Fibroblast of skin of right quadriceps (primary cell): ENCODE measurements around the gene CLNK.
A peak's percentile ranks its signal among the peaks of the same experiment; 100 is the strongest.
"Not testable (repeated sequence)": the region's sequence is repeated elsewhere in the genome, so short reads cannot be mapped to it uniquely, and the experiment has no call there.

Source experiments
- DNase-seq: peaks from one replicate; pipeline ENCODE4 v3.0.0-alpha.2; 2013

CLNK gene

DNA sequence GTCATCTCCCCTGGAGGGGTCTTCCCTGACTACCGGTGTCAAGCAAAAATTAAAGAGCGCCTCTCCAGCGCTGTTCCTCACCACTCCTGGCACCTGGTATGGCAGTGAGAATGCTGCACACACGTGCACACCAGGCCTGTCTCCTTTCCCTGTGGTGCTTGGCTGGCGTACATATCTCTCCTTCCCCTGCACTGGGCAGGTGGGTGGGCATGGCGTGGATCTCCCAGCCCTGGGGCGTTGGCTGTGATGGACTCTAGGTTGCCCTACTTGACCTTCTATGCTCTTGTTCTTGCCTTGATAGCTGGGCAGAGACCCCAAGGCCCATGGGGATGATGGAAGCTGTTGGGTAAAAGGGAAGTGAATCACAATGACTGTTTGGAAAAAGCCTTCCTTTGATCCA lies 109.2 kb downstream of the CLNK start:
- no peak for DNase-seq

DNA sequence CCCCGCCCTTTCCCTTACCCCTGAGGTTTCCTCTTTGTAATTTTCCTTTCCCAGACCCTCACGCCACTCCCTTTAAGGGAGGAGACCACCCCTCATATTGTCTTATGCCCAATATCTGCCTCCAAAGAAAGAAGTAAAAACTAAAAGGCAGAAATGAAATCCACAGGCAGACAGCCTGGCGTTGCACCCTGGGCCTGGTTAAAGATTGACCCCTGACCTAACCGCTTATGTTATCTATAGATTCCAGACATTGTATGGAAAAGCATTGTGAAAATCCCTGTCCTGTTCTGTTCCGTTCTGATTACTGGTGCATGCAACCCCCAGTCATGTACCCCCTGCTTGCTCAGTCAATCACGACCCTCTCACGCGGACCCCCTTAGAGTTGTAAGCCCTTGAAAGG lies 110.0 kb downstream of the CLNK start:
- DNase-seq = not testable (repeated sequence)

DNA sequence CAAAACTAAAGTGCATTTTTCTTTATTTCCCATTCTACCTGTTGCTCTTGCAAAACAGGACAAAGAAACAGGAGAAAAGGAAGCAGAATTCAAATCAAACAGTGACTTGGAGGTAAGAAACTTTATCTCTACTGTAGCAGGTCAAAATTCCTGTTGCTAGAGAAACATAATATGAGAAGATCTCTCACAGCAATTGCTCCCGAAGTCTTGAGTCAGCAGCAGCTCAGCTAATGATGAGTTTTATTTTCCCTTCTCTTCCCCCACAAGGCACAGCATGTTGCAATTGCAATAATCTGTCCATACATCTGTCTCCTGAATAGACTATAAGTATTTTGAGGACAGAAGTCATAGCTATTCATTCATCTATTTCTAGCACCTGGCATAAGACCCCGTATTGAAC lies 112.7 kb downstream of the CLNK start:
- no peak for DNase-seq

DNA sequence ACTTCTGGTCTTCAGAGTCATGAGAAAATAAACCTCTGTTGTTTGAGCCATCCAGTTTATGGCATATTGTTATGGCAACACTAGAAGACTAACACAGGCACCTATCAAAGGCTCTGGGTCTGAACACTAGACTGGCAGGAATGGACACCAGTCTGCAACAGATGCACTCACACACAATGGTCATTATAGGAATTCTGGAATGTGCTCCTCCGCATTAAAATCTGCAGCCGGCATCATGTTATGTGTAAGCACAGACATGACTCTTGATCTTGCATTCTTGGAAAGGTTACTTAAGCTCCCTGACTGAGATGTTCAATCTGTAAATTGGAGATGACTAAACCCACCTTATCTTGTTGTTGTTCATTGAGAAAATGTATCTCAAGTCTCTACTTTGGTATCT lies 115.1 kb downstream of the CLNK start:
- DNase-seq = no peak

DNA sequence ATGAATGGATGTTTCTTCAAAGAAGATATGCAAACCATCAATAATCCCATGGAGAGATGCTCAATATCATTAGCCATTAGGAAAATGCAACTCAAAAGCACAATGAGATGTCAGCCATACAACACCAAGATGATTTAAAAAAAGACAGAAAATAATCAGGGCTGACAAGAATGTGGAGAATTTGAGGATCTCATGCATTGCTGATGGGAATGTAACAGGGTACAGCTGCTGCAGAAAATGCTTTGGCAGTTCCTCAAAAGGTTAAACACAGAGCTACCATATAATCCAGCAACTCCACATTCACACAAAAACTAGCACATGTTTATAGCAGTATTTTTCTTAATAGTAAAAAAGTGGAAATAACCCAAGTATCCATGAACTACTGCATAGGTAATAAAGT lies 116.8 kb downstream of the CLNK start:
- no peak for DNase-seq

DNA sequence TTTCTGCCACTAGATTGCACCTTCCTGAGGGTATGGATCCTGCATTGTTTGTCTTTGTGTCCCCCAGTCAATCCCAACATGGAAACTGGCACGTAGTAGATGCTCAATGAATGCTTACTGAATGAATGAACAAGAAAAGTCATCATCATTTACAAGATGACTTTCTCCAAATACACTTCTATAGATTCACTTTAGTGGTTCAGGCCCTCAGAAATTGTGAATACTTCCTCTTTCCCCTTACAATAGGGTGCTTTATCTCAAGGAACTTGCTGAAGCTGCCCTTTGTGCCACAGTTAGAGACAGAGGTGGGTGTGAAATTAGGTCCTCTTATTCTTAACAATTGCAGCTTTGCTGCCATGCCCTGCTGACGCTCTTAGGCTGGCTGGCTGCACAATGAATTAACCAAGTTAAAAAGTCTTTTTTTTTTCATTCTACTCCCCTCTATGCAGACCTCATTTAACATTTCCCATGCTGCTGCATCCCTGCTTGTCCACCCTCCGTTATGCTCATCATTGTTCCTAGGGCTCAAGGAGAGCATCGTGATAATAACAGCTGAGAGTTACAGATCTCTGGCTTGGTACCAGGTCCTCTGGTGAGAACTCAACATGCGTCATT lies 119.3 kb downstream of the CLNK start:
- DNase-seq = no peak

DNA sequence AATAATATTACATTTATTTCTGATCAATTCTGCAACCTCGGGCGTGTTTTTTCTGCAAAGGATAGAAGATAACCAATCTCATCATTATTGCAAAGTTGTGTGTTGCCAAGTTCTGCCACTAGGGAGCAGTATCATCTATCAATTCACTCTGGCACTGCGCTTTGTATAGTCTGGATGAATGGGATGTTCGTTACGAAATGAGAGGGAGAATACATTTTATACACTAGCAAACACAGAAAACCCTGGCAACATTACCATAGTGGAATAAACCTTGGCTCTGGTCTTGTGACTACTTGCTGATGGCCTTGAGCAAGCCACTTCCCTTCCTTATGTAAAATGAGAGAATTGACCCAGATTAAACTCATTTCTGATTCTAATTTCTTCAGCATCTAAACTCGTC lies 129.9 kb downstream of the CLNK start:
- DNase-seq = peak; percentile 47

DNA sequence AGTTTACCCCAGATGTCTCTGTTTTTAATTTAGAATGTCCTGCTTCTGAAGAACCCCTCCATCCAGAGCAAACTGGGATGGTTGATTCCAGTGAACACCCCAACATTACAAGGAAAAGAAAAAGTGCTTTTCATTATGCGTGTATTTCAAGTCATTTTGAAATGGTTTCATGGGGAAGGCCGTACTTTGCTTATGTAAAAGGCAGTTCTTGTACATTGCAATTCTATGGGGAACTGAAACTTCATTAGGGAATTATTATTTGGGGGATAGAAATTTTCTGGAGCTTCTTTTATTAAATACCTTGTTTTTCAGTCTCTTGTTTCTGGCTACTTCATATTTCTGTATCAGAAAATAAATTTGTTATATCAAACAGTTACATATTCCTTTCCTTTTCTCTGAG lies 130.4 kb downstream of the CLNK start:
- DNase-seq = no peak

DNA sequence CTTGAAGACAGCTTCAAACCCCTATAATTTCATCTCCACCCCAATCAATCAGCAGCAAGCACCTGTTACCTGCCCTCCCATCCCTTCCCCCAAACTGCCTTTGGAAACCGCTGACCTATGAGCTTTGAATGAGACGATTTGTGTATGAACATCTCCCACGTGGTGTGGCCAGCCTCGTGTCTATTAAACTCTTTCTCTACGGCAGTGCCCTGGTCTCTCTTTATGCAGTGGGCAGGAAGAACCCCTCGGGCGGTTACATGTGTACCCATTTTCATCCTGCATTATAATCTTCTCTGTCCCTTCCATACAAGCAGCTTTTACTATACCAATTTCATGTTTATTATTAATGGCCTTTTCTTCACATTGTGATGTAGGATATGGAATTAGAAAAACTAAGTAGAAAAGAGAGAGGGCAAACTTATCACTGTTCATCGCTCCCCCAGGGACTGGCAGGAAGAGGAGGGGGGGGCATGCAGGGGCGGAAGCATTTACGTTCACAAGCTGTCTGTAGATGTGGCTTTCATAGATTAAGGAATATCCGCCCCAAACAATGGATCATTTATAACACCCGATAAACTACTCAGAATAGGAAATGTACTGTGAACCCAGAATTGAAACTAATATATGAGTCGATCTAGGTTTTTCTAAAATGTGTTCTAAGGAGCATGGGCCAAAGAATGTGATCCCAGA lies 131.8 kb downstream of the CLNK start:
- no peak for DNase-seq

DNA sequence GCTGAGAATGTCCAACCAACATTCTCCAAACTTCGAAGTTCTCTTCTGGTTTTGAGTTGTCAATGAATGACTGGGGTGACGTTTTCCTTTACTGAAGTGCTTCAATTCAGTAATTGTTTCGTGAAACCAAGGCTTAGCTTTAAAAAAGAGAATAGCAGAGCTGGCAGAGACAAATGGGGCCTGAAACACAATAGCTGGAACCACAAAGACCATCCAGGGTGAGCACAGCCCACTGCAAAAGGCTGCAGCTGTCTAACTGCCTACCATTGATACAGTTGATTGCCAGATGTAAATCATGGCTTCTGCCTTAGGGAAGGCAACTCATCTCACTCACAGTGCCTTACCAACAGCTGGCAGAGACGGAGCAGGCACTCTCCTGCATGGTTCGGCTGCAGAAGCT lies 148.7 kb downstream of the CLNK start:
- DNase-seq = no peak

DNA sequence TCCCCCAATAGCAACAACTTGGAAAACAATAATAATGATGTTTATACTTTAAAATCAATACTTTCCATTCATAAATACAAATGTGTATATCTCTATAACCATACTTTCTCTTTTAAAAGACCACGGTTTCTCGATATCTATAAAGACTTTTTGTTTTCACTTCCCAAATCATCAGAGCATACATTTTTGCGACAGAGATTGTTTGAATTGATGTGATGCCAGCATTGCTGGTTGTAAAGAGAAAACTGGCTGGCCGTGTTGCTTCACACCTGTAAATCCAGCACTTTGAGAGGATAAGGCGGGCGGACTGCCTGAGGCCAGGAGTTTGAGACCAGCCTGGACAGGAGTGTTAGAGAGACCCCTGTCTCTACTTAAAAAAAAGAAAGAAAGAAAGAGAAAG lies 149.7 kb downstream of the CLNK start:
- no peak for DNase-seq

DNA sequence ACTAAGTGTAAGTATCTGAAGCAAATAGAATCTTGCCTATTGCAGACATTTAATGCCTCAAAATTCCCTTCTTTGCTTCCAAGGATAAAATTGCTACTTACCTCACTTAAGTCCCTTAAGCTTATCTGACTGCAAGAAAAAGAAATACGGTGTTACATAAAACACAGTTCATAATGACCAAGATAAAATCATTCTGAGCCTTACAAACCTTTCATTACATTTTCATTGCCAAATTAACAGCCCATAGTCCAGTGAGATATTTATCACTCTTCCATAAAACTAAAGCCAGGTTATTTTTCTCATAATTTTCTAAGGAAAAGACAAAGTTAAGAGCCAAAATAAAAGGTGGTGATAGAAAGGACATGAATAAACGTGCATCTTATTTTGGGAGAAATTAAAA lies 152.4 kb downstream of the CLNK start:
- no peak for DNase-seq

DNA sequence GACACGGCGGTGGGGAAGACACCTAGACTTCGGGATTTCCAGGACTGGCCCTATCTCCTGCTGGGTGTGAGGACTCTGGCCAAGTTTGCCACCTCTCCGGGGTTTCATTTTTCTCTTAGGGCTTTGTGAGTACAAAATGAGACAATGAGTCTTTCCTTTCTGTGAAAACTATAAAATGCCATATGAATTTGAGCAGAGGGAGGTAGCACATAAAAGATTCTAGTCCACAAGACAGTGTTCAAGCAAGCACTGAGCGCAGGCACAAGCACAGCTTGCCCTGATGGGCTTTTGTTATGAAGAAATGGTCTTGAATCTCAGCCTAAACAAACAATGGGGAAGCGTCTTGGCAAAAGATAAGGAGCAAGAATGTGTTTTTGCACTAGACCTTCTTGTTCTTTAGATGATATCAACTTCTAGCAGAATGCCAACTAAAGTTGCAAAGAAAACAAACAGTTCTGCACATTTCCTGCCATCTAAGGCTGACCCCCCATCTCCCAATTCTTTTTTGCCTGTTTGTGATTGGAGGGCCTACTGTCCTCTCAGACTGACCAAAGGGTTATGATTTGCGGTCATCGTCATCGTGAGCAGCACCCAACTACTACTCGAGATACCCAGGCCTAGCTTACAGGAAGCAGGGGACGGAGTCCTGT lies 154.3 kb downstream of the CLNK start:
- DNase-seq = no peak

DNA sequence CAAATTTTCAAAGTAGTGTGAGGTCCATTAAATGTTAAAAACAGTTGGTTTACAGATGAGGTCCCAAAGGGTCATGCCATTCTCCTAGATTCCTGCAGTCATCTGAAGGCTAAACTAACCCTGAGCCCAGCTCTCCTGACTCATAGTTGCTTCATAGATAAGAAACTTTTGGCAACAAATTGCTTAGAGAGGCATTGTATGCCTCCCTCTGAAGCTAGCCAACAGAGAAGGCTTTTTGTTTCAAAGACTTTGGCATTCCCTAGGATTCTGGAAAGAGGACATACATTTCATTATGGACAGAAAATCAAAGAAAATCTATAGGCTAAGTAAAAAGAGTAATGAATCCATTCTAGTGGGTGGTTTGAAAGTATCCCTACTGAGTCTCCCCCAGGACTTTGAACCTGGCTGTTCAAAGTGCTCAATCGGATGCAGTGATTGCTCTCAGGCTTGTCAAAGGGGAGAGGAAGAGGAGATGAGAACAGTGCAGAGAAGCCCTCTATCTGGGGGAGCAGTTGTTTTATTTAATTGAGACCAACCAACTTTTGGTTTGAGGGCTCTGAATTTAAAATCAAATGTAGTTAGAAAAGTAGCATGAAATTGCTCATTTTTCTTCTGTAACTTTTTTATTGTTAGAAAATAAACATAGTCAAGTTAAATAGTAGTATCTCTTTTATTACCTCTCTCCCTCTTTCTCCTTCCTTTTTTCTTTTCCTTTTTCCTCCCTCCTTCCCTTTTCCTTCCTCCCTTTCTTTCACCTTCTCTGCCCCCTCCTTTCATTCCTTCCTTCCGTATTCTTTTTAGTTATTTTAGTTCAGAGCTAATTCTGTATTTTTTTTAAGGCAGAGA lies 155.1 kb downstream of the CLNK start:
- DNase-seq = no peak

DNA sequence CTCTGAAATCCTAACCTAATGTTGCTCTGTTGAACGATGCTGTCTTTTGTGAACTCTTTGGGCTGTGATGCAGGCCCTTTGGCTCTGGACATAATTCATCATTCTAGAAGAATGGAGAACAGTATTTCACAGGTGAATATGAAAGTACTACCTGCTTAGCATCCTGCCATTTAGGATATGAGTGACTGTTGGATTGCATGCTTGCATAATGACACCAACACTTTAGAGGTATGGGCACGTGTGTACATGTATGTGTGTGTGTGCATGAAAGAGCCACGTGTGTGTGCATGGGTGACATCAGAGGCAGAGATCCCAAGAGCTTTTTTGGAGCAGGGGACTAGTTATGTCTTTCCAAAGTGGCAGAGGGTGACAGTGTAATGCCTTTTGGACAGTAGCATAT lies 157.1 kb downstream of the CLNK start:
- no peak for DNase-seq

DNA sequence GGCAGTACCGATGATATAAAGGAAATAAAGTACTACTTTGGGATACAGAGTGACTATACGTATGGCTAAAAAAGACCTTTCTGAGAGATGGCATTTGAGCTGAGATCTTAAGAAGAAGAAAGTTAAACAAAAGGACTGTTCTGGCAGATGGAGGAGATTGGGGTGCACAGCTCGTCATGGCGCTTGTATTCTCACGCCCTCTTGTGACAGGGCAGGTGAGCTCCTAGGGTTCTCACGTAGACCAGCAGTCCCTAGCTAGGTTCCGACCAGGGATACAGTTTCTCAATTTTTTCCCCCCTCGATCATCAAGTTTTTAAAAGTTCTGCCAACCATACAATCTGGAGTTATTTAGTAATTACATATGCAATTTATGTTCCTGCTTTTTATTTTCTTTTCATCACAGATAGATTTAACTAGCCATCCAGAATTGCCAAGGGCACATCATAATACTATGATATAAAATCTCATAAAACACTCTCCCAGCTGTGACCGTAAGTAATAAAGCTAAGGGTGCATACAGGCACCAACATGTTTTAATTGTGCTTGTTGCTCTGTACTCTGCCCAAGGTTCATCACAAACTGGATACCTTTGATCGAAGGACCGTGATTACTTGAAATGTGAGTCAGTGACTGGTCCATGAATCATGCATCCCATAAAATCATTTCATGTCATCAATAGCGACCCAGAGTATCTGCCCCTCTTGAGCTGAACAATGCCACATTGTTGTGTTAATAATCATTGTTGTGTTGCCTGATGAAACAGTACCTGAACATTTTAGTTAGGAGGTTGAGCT lies 157.9 kb downstream of the CLNK start:
- DNase-seq = no peak

DNA sequence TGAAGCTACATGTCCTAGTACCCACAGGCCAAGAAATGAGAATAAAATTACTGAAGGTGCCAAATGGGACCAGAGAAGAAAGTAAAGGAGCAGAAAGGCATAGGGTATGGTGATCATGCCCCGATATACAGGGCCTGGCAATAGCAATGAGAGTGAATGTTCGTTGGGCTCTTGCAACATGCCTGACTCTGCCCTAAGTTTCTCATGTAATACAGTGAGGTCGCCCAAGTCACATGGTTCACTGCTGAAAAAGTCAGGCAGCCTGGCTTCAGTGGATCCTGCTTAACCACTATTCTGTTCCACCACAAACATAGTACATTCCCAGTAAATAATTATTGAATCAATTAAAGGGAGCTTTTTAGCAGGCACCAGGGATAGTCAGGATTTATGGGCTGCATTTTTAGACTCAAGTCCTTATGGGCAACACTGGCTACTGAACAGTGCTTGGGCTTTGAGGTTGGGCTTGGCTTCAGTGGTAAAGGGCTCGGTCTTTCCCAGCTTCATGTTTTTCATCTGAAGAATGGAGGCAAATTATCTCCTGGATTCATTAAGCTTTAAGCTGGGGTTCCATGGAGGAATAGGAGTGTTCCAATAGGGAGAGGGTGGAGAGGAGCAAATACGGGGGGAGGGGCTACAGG lies 160.3 kb downstream of the CLNK start:
- DNase-seq = no peak

DNA sequence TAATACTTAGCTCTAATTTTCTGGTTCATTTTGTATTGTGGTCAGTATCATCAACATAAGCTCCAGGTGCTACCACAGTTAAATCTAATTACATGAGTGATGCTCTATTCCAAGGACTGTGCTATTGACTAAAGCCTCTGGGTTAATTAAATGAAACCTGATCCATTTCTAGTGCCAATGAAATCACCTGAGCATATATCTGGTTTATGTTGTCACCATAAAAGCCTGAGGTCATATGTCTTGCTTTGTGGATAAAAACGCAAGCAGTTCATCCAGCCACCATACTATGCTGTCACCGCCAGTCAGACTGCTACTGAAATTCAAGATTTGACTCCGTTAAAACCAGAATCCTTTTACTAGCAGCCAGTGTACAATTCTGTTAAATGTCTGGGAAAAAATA lies 163.1 kb downstream of the CLNK start:
- no peak for DNase-seq

DNA sequence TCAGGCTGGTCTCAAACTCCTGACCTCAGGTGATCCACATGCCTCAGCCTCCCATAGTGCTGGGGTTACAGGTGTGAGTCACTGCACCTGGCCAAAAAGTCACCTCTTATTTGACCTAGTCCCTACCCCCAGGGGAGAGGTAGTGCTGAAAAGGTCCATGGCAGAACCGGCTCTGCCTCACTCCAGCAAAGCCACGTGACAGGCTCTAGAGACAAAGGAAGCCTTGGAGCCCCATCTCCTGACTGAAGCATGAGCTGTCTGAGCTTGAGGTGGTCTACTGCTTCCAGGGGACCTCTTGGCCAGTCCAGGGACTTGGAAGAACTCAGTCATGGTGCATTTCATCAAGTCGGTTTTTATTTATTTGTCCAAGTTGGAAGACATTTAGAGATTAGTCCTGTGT lies 174.8 kb downstream of the CLNK start:
- DNase-seq = no peak

DNA sequence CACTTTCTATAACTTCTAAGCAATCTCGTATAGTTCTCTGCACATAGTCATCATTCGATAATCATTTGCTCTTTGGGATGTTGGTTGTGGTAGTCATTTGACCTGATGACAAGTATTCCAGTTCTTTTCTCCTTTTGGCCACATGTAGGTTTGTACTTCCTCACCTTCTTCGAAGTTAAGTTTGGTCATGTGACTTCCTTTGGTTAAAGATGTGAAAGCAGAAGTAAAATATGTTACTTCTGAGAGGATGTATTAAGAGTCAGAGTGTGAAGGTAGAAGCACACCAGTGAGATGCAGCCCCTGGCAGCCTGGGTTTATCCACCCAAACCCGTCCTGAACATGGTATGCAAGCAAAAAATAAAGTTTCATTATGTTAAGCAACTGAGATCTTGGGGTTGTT lies 178.5 kb downstream of the CLNK start:
- no peak for DNase-seq

DNA sequence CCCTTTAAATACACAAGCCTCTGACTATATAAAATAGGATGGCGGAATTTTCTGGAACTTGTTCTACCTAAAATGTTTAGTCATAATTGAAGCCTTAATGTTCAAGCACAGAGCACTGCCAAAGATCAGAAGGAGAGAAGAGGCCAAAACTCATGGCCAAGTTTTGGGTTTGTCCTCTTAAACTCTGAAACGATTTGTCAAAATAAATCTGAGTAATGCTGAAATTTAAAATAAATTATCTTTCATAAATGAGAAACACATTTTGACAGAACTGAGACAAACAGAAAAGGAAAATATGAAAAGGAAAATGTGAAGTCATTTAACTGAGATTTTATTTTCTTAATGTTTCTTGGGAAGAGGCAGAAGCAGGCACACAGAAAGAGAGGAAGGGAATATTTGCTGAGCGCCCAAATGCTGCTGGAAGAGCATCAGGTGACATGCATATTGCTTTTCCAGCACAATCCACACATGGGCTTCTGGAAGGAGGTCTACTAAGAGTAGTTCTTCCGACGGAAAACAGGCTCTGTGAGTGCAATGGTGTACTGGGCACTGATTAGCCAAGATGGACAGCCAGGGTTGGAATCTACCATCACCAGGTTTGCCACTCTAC lies 179.9 kb downstream of the CLNK start:
- DNase-seq = no peak

DNA sequence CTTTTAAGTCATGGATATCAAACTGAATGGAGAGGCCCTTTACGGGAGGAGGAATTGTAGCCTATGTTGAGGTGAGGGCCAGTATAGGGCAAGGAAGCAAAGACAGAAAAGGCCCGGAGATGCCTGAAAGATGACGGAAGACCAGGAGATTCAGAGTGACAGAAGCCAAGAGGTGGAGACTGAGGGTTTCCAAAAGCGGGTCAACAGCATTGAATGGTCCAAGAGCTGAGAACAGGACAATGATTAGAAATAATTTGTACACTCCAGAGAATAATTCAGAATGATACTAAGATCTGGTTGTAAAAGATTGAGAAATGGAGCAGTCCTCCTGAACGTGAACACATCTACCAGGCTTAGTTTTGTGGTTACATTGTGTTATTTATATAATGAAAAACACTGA lies 181.9 kb downstream of the CLNK start:
- DNase-seq = no peak
